ENCODE measurements around the gene CASZ1. TPM values are rescaled to one million over a fixed set of nuclear protein-coding genes. Genes with fewer than 3 reads are reported as not detected.

Gene CASZ1
- total and polyA plus RNA-seq, 2 experiments from 2014 or later = 3.6 to 6.9 TPM

GRCh38 chr1:10694633-10695627, 101.5 kb downstream of the CASZ1 start:
- H3K4me1 ChIP-seq (ENCODE audit: insufficient read depth) = peaks cover 16% of the 10 kb centered on the region
- peak overlapping the region; percentile 76 for H3K27ac ChIP-seq
- 10% methylated on average over 42 of the region's 126 CpGs for WGBS (ENCODE audit: low lambda C conversion rate, missing lambda C conversion rate)
- no peaks in the 10 kb centered on the region for H3K9me3 ChIP-seq (ENCODE audit: low read depth)
- no peaks in the 10 kb centered on the region for H3K27me3 ChIP-seq
- H2AFZ ChIP-seq = peak overlapping the region; percentile 63
- H3K79me2 ChIP-seq = peaks cover 26% of the 10 kb centered on the region
- TF ChIP-seq EZH2phosphoT487 (IDR thresholded peaks at IDR 0.05; ENCODE audit: low read depth, severe bottlenecking, unreplicated experiment) (no peak), EZH2 (IDR thresholded peaks at IDR 0.05; ENCODE audit: borderline replicate concordance) (no peak)
- H3K4me2 ChIP-seq = peak overlapping the region; percentile 90
- peak; percentile 92 for DNase-seq (ENCODE audit: low spot score)
- H4K20me1 ChIP-seq (ENCODE audit: insufficient read depth, poor library complexity, severe bottlenecking) = no peaks in the 10 kb centered on the region
- H3K4me3 ChIP-seq = peak overlapping the region; percentile 70
- H3K9me2 ChIP-seq (replicated peaks; ENCODE audit: insufficient read depth) = no peaks in the 10 kb centered on the region
- no peaks in the 10 kb centered on the region for H3K36me3 ChIP-seq (replicated peaks; ENCODE audit: insufficient read depth, low read depth)

- WGBS (ENCODE audit: low lambda C conversion rate, missing lambda C conversion rate) = 0% methylated on average over 7 of the region's 46 CpGs
- Histone ChIP-seq H2AFZ (no peak overlapping the region), H3K9me2 (replicated peaks; ENCODE audit: insufficient read depth) (no peaks in the 10 kb centered on the region), H3K27me3 (no peaks in the 10 kb centered on the region), H3K27ac (peak overlapping the region; percentile 92), H3K4me2 (peak overlapping the region; percentile 93), H3K36me3 (replicated peaks; ENCODE audit: insufficient read depth, low read depth) (no peaks in the 10 kb centered on the region), H4K20me1 (ENCODE audit: insufficient read depth, poor library complexity, severe bottlenecking) (no peaks in the 10 kb centered on the region), H3K9me3 (ENCODE audit: low read depth) (no peaks in the 10 kb centered on the region), H3K4me1 (ENCODE audit: insufficient read depth) (peaks cover 16% of the 10 kb centered on the region), H3K4me3 (peak overlapping the region; percentile 56), H3K79me2 (peaks cover 33% of the 10 kb centered on the region)
- DNase-seq (ENCODE audit: low spot score) = no peak
- no peak for TF ChIP-seq EZH2 (IDR thresholded peaks at IDR 0.05; ENCODE audit: borderline replicate concordance)
- TF ChIP-seq CTCF (IDR thresholded peaks at IDR 0.05; ENCODE audit: poor library complexity) = no peak
- no peak for TF ChIP-seq EZH2phosphoT487 (IDR thresholded peaks at IDR 0.05; ENCODE audit: low read depth, severe bottlenecking, unreplicated experiment)
Observed at GRCh38 chr1:10694274-10694632, 102.2 kb downstream of the CASZ1 start.

GRCh38 chr1:10693497-10694273, 102.8 kb downstream of the CASZ1 start:
- Histone ChIP-seq H3K4me1 (ENCODE audit: insufficient read depth) (peaks cover 16% of the 10 kb centered on the region), H4K20me1 (ENCODE audit: insufficient read depth, poor library complexity, severe bottlenecking) (no peaks in the 10 kb centered on the region), H3K36me3 (replicated peaks; ENCODE audit: insufficient read depth, low read depth) (no peaks in the 10 kb centered on the region), H3K4me3 (peak overlapping the region; percentile 56), H2AFZ (peak overlapping the region; percentile 83), H3K27ac (peak overlapping the region; percentile 92), H3K79me2 (peaks cover 39% of the 10 kb centered on the region), H3K27me3 (no peaks in the 10 kb centered on the region), H3K9me2 (replicated peaks; ENCODE audit: insufficient read depth) (no peaks in the 10 kb centered on the region), H3K9me3 (ENCODE audit: low read depth) (no peaks in the 10 kb centered on the region), H3K4me2 (peak overlapping the region; percentile 93)
- no peak for TF ChIP-seq EZH2 (IDR thresholded peaks at IDR 0.05; ENCODE audit: borderline replicate concordance)
- peak; percentile 70 for DNase-seq (ENCODE audit: low spot score)
- 1% methylated on average over 30 of the region's 79 CpGs for WGBS (ENCODE audit: low lambda C conversion rate, missing lambda C conversion rate)

- no peaks in the 10 kb centered on the region for H3K36me3 ChIP-seq (replicated peaks; ENCODE audit: insufficient read depth, low read depth)
- no peaks in the 10 kb centered on the region for H3K9me2 ChIP-seq (replicated peaks; ENCODE audit: insufficient read depth)
- no peaks in the 10 kb centered on the region for H4K20me1 ChIP-seq (ENCODE audit: insufficient read depth, poor library complexity, severe bottlenecking)
- no peak overlapping the region for H2AFZ ChIP-seq
- WGBS (ENCODE audit: low lambda C conversion rate, missing lambda C conversion rate) = 68% methylated on average over 6 of the region's 6 CpGs
- H3K9me3 ChIP-seq (ENCODE audit: low read depth) = no peaks in the 10 kb centered on the region
- peak overlapping the region; percentile 92 for H3K27ac ChIP-seq
- peak overlapping the region; percentile 93 for H3K4me2 ChIP-seq
- TF ChIP-seq EZH2 (IDR thresholded peaks at IDR 0.05; ENCODE audit: borderline replicate concordance) = no peak
- TF ChIP-seq EZH2phosphoT487 (IDR thresholded peaks at IDR 0.05; ENCODE audit: low read depth, severe bottlenecking, unreplicated experiment) = no peak
- TF ChIP-seq CTCF (IDR thresholded peaks at IDR 0.05; ENCODE audit: poor library complexity) = no peak
- DNase-seq (ENCODE audit: low spot score) = no peak
- H3K27me3 ChIP-seq = no peaks in the 10 kb centered on the region
- H3K4me1 ChIP-seq (ENCODE audit: insufficient read depth) = peaks cover 16% of the 10 kb centered on the region
- peak overlapping the region; percentile 56 for H3K4me3 ChIP-seq
- peaks cover 40% of the 10 kb centered on the region for H3K79me2 ChIP-seq
Observed at GRCh38 chr1:10693152-10693496, 103.3 kb downstream of the CASZ1 start.

Measured in hepatocyte (in vitro differentiated cells).